ENCODE data around the gene RPAP3. TPM values are rescaled to one million over a fixed set of nuclear protein-coding genes. Genes with fewer than 3 reads are reported as not detected.

Gene RPAP3
- total and polyA plus RNA-seq, 4 donors: 5.5 to 8.1 (median 8.0) TPM

DNA sequence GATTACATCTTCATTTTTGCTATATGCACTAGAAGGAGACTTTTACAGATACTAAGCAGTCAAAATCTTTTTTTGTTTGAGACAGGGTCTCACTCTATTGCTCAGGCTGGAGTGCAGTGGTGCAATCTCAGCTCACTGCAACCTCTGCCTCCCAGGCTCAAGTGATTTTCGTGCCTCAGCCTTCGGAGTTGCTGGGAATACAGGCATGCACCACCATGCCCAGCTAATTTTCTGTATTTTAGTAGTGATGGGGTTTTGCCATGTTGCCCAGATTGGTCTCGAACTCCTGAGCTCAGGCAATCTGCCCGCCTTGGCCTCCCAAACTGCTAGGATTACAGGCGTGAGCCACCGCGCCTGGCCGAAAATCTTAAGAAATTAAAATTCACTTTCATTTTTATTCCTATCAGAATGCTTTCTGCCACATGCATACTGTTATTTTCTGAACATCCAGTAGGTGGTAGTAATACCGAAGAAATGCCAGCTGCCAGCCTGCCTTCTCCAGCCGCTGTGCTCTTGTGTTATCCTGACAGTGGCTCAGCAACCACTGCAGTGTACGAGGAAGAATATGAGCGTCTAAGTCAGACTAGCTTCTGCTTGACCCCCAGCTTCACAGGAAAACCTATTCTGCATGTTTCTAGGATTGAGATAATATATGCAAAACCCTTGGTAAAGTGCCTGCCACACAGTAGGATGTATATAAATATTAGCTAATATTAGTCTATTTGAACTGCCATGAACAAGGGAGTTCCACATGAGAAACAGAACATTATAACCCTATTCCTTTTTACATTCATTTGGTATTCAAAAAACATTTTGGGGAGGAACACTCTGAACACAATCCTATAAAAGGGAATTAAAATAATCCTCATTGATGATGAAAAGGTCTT is 54.2 kb downstream of the RPAP3 start:
- no peak overlapping the region for H3K27ac ChIP-seq (ENCODE audit: low read depth in 1 of 2, low read length in 2 of 2)
- 29% methylated on average over 12 of the region's 12 CpGs for WGBS
- H3K36me3 ChIP-seq (ENCODE audit: control insufficient read depth in 4 of 4, insufficient read depth in 3 of 4, low read depth in 1 of 4, low read length in 3 of 4): no peaks in the 10 kb centered on the region
- no peak overlapping the region for H3K9ac ChIP-seq (ENCODE audit: low read depth in 1 of 2, low read length in 2 of 2)
- H3K4me3 ChIP-seq (ENCODE audit: low read depth in 1 of 3, low read length in 3 of 3): peak overlapping the region in 1 of 3 donors; percentile 2
- H3K4me1 ChIP-seq (ENCODE audit: control insufficient read depth in 4 of 4, insufficient read depth in 4 of 4, low read length in 3 of 4): peaks cover 0 to 16% (median 9%) of the 10 kb centered on the region in 4 donors
- TF ChIP-seq RAD21 (IDR thresholded peaks at IDR 0.05) (peak; percentile 90 to 93), FOXA1 (IDR thresholded peaks at IDR 0.05) (no peak)
- TF ChIP-seq, protein P1, sequence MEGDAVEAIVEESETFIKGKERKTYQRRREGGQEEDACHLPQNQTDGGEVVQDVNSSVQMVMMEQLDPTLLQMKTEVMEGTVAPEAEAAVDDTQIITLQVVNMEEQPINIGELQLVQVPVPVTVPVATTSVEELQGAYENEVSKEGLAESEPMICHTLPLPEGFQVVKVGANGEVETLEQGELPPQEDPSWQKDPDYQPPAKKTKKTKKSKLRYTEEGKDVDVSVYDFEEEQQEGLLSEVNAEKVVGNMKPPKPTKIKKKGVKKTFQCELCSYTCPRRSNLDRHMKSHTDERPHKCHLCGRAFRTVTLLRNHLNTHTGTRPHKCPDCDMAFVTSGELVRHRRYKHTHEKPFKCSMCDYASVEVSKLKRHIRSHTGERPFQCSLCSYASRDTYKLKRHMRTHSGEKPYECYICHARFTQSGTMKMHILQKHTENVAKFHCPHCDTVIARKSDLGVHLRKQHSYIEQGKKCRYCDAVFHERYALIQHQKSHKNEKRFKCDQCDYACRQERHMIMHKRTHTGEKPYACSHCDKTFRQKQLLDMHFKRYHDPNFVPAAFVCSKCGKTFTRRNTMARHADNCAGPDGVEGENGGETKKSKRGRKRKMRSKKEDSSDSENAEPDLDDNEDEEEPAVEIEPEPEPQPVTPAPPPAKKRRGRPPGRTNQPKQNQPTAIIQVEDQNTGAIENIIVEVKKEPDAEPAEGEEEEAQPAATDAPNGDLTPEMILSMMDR (IDR thresholded peaks at IDR 0.05; ENCODE audit: low read depth, low read length, missing input control): peak; percentile 81
- DNase-seq (ENCODE audit: low spot score): no peak
- no peaks in the 10 kb centered on the region for H3K27me3 ChIP-seq (ENCODE audit: control insufficient read depth in 4 of 4, insufficient read depth in 4 of 4, low read length in 3 of 4)
- no peaks in the 10 kb centered on the region for H3K9me3 ChIP-seq (ENCODE audit: control insufficient read depth in 4 of 4, low read length in 3 of 4)

DNA sequence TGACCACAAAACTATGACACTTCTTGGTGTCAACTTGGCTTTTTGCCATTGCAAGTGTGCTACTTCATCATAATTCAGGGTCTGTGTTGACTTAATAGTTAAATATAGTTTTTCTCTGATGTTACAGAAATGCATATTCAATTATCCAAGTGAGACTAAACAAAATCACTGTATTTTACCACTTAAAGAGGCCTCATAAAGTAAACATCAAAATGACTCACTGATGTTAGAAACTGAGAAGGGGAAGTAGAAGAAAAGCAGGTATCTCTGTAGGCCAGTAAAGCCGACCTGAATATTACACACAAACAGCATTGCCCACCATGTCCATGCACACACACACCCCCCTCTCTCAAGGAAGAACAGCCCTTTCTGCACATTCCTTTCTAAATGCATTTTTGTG is 55.4 kb downstream of the RPAP3 start:
- Histone ChIP-seq H3K27ac (ENCODE audit: low read depth in 1 of 2, low read length in 2 of 2) (no peak overlapping the region), H3K4me3 (ENCODE audit: low read depth in 1 of 3, low read length in 3 of 3) (no peak overlapping the region), H3K4me1 (ENCODE audit: control insufficient read depth in 4 of 4, insufficient read depth in 4 of 4, low read length in 3 of 4) (peaks cover 0 to 16% (median 9%) of the 10 kb centered on the region in 4 donors), H3K9me3 (ENCODE audit: control insufficient read depth in 4 of 4, low read length in 3 of 4) (no peaks in the 10 kb centered on the region), H3K9ac (ENCODE audit: low read depth in 1 of 2, low read length in 2 of 2) (no peak overlapping the region), H3K27me3 (ENCODE audit: control insufficient read depth in 4 of 4, insufficient read depth in 4 of 4, low read length in 3 of 4) (no peaks in the 10 kb centered on the region), H3K36me3 (ENCODE audit: control insufficient read depth in 4 of 4, insufficient read depth in 3 of 4, low read depth in 1 of 4, low read length in 3 of 4) (peaks cover 0 to 2% (median 0%) of the 10 kb centered on the region in 4 donors)
- 76% methylated on average over 1 of the region's 1 CpG for WGBS
- DNase-seq (ENCODE audit: low spot score): no peak
- TF ChIP-seq RAD21 (IDR thresholded peaks at IDR 0.05): no peak

DNA sequence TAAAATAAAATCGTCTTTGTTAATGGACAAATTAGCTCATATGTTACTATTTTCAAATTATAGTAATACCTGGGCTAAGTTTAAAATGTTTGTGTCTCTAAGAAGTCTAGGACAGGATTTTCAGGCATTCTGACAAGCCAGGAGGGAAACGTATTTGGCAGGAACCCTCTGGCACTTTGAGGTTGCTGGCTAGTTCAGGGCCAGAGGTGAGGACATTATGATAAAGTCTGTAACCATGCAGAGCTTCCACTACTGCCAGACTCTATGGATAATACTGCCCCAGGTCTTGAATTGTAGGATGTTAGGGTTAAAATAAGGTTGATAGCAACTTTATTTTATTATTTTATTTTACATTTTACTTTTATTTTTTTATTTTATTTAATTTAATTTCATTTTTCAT is 56.4 kb downstream of the RPAP3 start:
- Histone ChIP-seq H3K27ac (ENCODE audit: low read depth in 1 of 2, low read length in 2 of 2) (no peak overlapping the region), H3K27me3 (ENCODE audit: control insufficient read depth in 4 of 4, insufficient read depth in 4 of 4, low read length in 3 of 4) (no peaks in the 10 kb centered on the region), H3K9me3 (ENCODE audit: control insufficient read depth in 4 of 4, low read length in 3 of 4) (peaks cover 0 to 3% (median 0%) of the 10 kb centered on the region in 4 donors), H3K4me3 (ENCODE audit: low read depth in 1 of 3, low read length in 3 of 3) (no peak overlapping the region), H3K4me1 (ENCODE audit: control insufficient read depth in 4 of 4, insufficient read depth in 4 of 4, low read length in 3 of 4) (peaks cover 0 to 16% (median 9%) of the 10 kb centered on the region in 4 donors), H3K9ac (ENCODE audit: low read depth in 1 of 2, low read length in 2 of 2) (no peak overlapping the region), H3K36me3 (ENCODE audit: control insufficient read depth in 4 of 4, insufficient read depth in 3 of 4, low read depth in 1 of 4, low read length in 3 of 4) (peaks cover 0 to 2% (median 0%) of the 10 kb centered on the region in 4 donors)
- 78% methylated on average over 2 of the region's 2 CpGs for WGBS
- DNase-seq (ENCODE audit: low spot score): no peak
- TF ChIP-seq RAD21 (IDR thresholded peaks at IDR 0.05) (no peak), HNF4A (conservative IDR thresholded peaks at IDR 0.05) (no peak), RXRA (IDR thresholded peaks at IDR 0.05) (no peak), NR2F2 (IDR thresholded peaks at IDR 0.05) (no peak), GABPA (IDR thresholded peaks at IDR 0.05 in 1 of 2, conservative IDR thresholded peaks at IDR 0.05 in 1 of 2) (no peak), HNF4G (IDR thresholded peaks at IDR 0.05) (no peak), JUND (IDR thresholded peaks at IDR 0.05) (no peak), YY1 (IDR thresholded peaks at IDR 0.05) (no peak), EGR1 (IDR thresholded peaks at IDR 0.05; ENCODE audit: low read depth in 2 of 2) (no peak), TAF1 (conservative IDR thresholded peaks at IDR 0.05) (no peak), FOXA1 (IDR thresholded peaks at IDR 0.05) (no peak)
- TF ChIP-seq, protein P2, sequence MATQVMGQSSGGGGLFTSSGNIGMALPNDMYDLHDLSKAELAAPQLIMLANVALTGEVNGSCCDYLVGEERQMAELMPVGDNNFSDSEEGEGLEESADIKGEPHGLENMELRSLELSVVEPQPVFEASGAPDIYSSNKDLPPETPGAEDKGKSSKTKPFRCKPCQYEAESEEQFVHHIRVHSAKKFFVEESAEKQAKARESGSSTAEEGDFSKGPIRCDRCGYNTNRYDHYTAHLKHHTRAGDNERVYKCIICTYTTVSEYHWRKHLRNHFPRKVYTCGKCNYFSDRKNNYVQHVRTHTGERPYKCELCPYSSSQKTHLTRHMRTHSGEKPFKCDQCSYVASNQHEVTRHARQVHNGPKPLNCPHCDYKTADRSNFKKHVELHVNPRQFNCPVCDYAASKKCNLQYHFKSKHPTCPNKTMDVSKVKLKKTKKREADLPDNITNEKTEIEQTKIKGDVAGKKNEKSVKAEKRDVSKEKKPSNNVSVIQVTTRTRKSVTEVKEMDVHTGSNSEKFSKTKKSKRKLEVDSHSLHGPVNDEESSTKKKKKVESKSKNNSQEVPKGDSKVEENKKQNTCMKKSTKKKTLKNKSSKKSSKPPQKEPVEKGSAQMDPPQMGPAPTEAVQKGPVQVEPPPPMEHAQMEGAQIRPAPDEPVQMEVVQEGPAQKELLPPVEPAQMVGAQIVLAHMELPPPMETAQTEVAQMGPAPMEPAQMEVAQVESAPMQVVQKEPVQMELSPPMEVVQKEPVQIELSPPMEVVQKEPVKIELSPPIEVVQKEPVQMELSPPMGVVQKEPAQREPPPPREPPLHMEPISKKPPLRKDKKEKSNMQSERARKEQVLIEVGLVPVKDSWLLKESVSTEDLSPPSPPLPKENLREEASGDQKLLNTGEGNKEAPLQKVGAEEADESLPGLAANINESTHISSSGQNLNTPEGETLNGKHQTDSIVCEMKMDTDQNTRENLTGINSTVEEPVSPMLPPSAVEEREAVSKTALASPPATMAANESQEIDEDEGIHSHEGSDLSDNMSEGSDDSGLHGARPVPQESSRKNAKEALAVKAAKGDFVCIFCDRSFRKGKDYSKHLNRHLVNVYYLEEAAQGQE (IDR thresholded peaks at IDR 0.05): no peak
- TF ChIP-seq, protein P3, sequence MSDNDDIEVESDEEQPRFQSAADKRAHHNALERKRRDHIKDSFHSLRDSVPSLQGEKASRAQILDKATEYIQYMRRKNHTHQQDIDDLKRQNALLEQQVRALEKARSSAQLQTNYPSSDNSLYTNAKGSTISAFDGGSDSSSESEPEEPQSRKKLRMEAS (IDR thresholded peaks at IDR 0.05): no peak
- TF ChIP-seq, protein P4, sequence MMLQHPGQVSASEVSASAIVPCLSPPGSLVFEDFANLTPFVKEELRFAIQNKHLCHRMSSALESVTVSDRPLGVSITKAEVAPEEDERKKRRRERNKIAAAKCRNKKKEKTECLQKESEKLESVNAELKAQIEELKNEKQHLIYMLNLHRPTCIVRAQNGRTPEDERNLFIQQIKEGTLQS (IDR thresholded peaks at IDR 0.05): no peak
- TF ChIP-seq, protein P5, sequence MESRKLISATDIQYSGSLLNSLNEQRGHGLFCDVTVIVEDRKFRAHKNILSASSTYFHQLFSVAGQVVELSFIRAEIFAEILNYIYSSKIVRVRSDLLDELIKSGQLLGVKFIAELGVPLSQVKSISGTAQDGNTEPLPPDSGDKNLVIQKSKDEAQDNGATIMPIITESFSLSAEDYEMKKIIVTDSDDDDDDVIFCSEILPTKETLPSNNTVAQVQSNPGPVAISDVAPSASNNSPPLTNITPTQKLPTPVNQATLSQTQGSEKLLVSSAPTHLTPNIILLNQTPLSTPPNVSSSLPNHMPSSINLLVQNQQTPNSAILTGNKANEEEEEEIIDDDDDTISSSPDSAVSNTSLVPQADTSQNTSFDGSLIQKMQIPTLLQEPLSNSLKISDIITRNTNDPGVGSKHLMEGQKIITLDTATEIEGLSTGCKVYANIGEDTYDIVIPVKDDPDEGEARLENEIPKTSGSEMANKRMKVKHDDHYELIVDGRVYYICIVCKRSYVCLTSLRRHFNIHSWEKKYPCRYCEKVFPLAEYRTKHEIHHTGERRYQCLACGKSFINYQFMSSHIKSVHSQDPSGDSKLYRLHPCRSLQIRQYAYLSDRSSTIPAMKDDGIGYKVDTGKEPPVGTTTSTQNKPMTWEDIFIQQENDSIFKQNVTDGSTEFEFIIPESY (IDR thresholded peaks at IDR 0.05): no peak
- TF ChIP-seq, protein P1 (IDR thresholded peaks at IDR 0.05; ENCODE audit: low read depth, low read length, missing input control): no peak
